GM19463 (cell line): Measurements from ENCODE around the gene COL18A1.
"Not testable (repeated sequence)": the region's sequence is repeated elsewhere in the genome, so short reads cannot be mapped to it uniquely, and the experiment has no call there.

ENCODE experiments used
- ATAC-seq: cut with Tn5 transposase; IDR thresholded peaks from one replicate; pipeline ENCODE4 v1.9.1; 2021; ENCODE audit warnings: mild to moderate bottlenecking, moderate library complexity; ENCODE audit not compliant: unreplicated experiment

Gene COL18A1

GRCh38 chr21:45513741-45514310 lies 108.9 kb downstream of the COL18A1 start:
- no peak for ATAC-seq

- no peak for ATAC-seq
These were observed 109.5 kb downstream of the COL18A1 start for GRCh38 chr21:45514311-45515021.

GRCh38 chr21:45515241-45516061 lies 110.5 kb downstream of the COL18A1 start:
- ATAC-seq = no peak

- no peak for ATAC-seq
These were observed 111.2 kb downstream of the COL18A1 start for GRCh38 chr21:45516071-45516670.

- ATAC-seq = no peak
These were observed 111.7 kb downstream of the COL18A1 start for GRCh38 chr21:45516671-45517151.

- no peak for ATAC-seq
These were observed 112.5 kb downstream of the COL18A1 start for GRCh38 chr21:45517249-45518065.

GRCh38 chr21:45518742-45519141 lies 113.8 kb downstream of the COL18A1 start:
- ATAC-seq = no peak

- ATAC-seq = no peak
These were observed 114.2 kb downstream of the COL18A1 start for GRCh38 chr21:45519182-45519581.

GRCh38 chr21:45521241-45521640 lies 116.3 kb downstream of the COL18A1 start:
- no peak for ATAC-seq

- no peak for ATAC-seq
These were observed 117.4 kb downstream of the COL18A1 start for GRCh38 chr21:45522381-45522780.

GRCh38 chr21:45522986-45523385 lies 118.0 kb downstream of the COL18A1 start:
- no peak for ATAC-seq

- ATAC-seq = no peak
These were observed 118.6 kb downstream of the COL18A1 start for GRCh38 chr21:45523411-45524101.

GRCh38 chr21:45524756-45525152 lies 119.8 kb downstream of the COL18A1 start:
- ATAC-seq = no peak

GRCh38 chr21:45525153-45525909 lies 120.4 kb downstream of the COL18A1 start:
- no peak for ATAC-seq

- no peak for ATAC-seq
These were observed 120.9 kb downstream of the COL18A1 start for GRCh38 chr21:45525910-45526306.

GRCh38 chr21:45527151-45527999 lies 122.4 kb downstream of the COL18A1 start:
- not testable (repeated sequence) for ATAC-seq

GRCh38 chr21:45528028-45528705 lies 123.2 kb downstream of the COL18A1 start:
- ATAC-seq = no peak
